IPS-18c (cell line): Measurements from ENCODE around the gene MCF2L.

Experiments
- H3K4me3 ChIP-seq: 2 replicates; pipeline ENCODE4 v1.7.0; 2013; ENCODE audit warnings: low read depth, mild to moderate bottlenecking, low read length, moderate library complexity; ENCODE audit not compliant: insufficient read depth
- H3K9me3 ChIP-seq: one replicate; pipeline ENCODE4 v1.6.1; 2013; ENCODE audit warnings: mild to moderate bottlenecking, low read length, moderate library complexity; ENCODE audit not compliant: control insufficient read depth, insufficient read depth

MCF2L gene

DNA sequence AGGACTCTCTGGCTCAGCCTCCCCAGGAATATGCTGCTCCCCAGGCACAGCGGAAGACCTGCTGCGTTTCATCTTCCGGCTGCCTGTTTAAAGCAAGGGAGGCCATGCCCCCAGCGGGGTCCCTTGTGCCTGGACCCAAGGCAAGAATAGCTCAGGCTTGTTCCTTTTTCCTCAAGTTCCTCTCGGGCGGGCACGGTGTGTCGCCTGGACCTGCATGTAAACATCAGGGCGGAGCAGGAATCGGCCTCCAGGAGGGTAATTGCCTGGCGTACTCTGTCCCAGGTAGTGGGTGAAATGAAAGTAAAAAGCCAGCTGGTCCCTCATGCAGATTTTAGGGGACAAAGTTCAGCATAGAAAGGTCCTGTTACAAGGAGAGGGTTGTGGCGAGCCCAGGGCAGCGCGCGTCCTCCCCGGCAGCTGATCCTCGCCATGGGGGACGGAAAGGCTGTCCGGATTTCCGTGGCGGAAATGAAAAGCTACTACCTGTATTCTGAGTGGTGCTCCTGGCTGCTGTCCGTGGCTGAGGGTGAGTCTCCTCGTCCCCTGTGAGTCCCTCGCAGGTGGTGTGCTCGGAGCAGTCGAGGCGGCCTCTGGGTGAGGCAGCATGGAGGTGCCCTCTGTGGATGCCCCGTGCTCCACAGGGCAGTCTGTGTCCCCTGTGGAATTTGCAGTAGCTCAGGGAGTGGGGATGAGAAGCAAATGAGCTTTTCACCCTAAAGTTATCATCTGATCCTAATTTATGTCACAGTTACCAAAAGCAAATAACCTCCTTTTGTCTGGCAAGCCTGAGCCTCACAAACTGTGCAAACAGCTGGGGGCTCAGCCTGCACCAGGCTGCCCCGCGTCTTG is 16.2 kb downstream of the MCF2L start:
- H3K9me3 ChIP-seq, result peaks cover 3% of the 10 kb centered on the region
- H3K4me3 ChIP-seq, result no peak overlapping the region

DNA sequence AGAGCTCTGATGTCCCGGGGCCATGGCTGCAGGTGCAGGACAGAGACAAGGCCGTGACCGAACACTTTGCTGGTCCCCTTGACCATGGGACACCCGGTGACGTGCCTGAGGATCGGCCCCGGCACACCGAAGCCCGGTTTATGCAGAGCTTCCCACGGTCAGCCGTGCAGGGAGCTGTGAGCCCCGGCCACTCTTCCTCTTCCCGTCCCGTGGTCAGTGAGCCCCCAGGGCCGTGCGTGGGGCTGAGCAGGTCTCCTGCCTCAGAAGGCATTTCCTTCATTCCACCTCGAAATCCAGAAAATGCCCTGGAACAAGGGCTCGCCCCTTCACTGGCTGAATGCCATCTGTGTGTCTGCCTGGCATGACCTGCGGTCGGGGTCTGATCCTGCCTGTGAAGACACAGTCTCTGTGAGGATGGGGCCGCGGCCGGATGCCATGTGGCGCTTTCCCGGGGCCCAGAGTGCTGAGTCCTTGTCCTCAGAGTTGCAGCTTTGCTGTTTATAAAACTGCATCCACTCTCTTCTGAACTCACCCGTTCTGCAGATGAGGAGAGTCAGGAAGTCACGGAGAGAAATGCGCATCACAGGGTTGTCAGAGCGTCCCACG is 16.9 kb downstream of the MCF2L start:
- H3K9me3 ChIP-seq, result peaks cover 3% of the 10 kb centered on the region

DNA sequence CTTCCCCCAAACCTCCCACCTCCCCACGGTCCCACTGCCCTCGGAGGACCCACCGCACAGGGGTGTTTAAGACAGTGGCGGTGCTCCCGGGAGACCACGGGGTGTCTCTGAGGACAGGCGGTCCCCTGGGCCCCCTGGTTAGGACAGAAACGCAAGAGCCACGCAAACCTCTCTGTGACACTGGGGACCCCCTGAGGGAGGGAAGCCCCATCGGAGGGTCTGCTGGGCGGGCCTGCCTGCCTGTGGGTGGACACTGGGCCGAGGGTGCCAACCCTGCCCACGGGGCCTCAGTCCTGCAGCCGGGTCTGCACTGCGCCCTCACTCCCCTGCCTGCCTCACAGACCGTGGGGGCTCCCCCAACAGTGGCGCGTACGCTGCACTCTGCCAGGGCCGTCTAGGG is 17.5 kb downstream of the MCF2L start:
- peaks cover 3% of the 10 kb centered on the region for H3K9me3 ChIP-seq
- no peak overlapping the region for H3K4me3 ChIP-seq

More for the DNA sequence above, 16.9 kb downstream of the MCF2L start:
- H3K4me3 ChIP-seq, result no peak overlapping the region

DNA sequence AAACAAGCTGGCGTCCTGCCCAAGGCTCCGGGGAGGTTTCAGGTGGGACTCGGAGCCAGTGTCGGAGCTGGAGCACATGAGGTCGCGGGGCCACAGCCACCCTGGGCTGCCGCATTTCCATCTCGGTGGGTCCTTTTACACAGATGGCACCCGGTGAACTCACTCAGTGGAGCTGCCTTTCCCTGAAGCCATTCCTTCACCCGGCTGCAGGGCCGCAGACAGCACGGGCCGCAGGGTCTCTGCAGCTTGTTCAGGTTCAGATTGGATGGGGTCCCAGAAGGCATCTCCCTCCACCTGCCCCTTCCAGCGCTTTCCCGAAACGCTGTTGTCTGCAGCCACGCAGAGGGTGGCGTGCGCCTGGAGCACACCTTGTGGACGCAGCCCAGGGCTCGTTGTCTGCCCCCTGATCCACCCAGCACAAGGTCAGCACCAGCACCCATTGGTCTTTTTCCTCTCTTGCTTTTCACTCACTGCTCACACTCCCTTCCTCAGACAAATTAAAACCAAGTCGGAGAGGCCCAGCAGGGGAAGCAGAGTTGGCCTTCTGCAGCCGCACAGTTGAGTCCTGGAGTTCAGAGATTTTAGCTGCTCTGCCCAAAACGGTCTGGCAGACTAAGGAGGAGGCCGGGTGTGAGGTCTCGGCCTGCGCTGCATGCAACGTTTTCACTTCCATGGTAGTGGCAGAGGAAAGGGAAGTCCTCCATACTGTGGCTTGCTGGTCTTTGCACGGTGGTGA is 18.1 kb downstream of the MCF2L start:
- Histone ChIP-seq H3K9me3 (peaks cover 3% of the 10 kb centered on the region), H3K4me3 (no peak overlapping the region)

DNA sequence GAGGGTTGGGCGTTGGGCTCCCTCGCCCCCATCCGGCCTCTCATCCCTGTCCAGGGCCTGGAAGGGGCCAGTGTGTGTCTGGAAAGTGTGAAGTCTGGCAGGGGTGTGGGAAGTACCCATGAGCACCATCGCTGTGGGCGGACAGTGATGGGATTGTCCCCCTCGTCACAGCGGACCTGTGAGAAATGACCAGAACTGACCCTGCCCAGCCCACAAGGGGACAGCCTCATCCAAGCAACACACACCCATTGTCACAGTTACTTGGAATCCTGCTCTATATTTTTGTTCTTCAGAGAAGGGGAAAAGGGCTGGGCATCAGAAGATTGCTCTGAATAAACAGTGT is 18.6 kb downstream of the MCF2L start:
- Histone ChIP-seq H3K9me3 (peaks cover 3% of the 10 kb centered on the region), H3K4me3 (no peak overlapping the region)

DNA sequence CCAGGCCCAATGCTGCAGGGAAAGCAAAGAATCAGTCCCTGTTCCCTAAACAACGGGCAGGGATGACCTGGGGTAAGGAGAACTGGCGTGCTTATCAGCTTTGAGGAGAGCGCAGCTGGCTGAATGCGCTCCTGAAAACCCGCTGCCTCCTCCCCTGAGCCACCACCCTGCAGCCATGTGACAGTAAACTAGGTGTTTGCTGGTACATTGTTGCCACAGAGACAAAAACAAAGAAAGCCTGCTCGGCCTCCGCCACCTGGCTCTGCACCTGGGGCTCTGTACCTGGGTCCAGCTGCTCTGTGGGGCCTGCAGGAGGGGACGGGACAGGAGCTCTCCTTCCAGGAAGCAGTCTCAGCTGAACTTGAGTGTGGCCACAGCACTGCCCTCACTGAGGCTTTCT is 21.8 kb downstream of the MCF2L start:
- Histone ChIP-seq H3K9me3 (peaks cover 3% of the 10 kb centered on the region), H3K4me3 (no peak overlapping the region)

DNA sequence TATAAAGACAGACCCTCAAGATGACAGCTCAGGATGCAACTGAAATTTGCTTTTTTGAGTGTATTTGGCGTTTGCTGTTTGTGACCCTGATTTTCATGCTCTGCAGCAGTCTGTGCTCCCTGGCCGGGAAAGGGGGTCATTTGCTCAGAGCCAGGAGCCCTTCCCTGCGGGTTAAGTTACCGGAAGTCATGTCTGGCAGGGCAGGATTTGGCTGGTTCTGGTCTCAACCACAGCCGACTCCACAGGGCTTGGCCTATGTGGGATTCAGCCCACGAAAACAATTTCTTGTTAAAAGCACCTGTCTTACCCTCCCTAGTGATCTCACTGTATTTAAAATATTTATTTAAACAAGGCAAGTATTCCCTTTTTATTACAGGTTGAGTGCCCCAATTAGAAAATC is 22.6 kb downstream of the MCF2L start:
- no peak overlapping the region for H3K4me3 ChIP-seq
- peaks cover 3% of the 10 kb centered on the region for H3K9me3 ChIP-seq

DNA sequence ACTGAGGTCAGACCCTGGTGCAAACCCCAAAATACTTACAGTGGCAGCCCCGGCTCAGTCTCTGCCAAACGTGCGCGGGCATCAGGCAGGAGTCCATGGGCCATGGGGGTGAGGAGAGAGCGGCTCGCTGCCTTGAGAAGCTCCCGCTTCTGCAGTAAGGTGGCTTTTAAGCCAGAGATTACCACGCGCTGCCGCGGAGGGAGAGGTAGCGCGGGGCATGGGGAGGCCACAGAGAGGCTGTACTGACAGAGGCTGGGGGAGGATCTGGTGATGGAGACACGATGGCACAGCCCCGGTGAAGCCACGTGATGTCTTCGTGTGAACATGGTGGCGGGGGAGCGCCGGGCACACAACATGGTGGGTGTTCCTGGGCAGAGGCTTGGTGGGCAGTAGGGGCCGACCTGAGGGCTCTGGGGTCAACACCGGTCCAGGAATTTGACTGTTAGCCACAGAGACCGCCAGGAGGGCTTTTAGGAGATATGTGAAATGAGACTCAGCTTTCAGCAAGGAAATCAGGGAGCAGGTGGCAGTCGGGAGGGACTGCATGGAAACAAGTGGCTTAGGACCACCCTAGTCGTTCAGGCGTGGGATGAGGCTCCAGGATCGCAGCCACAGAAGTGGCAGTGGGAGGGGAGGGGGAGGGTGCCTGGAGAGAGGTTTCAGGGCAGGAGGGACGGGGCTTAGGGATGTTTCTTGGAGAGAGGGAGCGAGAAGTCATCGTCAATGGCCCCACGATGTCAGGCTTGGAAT is 24.1 kb downstream of the MCF2L start:
- no peak overlapping the region for H3K4me3 ChIP-seq
- H3K9me3 ChIP-seq, result peaks cover 3% of the 10 kb centered on the region

DNA sequence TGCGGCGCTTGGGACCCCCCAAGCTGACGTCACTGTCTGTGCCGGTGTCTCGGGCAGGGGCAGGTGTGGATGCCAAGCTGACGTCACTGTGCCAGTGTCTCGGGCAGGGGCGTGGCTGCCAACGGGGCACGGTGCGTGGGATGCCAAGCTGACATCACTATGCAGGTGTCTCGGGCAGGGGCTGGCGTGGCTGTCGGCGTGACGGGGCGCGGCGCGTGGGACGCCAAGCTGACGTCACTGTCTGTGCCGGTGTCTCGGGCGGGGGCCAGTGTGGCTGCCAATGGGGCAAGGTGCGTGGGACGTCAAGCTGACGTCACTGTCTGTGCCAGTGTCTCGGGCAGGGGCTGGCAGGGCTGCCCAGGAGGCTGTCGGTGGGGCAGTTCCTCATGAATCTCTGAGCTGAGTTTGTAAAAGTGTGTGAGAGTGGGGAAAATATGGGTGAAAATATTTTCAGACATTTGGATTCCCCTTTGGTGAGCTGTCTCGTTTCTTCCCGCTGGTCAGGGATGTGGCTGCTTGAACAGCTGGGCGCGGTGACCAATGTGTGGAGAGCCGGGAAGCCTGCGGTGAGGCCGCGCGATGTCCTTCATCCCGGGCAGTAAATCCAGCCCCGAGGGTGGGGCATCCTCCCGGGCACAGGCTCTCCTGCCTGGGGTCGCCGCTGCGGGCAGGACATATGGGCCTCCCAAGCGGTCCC is 25.2 kb downstream of the MCF2L start:
- Histone ChIP-seq H3K9me3 (peaks cover 3% of the 10 kb centered on the region), H3K4me3 (no peak overlapping the region)

DNA sequence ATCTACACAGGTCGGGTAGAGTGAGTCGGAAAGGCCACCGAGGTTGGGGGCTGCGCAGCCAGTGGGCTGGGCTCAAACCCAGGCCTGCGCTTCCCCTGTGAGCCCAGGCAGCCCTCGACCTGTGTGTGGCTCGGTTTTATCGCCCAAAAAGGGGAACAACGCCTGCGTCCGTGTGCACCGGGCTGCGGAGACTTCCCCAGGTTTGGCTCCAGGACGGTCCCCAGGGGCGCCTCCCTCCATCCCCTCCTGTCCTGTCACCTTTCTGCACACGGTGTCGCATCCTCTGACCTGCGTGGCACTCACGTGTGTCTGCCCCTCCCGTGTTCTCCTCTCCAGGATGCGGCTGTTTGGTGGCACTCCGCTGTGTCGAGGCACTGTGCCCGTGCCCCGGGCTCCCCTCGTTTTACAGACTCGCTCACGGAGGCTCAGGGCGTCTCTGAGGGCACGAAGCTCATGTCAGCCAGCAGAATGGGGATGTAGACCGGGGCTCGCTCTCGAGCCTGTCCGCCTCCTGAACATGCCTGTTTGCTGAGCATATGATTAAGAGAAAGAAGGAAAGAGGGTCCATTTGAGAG is 25.9 kb downstream of the MCF2L start:
- Histone ChIP-seq H3K9me3 (no peaks in the 10 kb centered on the region), H3K4me3 (no peak overlapping the region)

DNA sequence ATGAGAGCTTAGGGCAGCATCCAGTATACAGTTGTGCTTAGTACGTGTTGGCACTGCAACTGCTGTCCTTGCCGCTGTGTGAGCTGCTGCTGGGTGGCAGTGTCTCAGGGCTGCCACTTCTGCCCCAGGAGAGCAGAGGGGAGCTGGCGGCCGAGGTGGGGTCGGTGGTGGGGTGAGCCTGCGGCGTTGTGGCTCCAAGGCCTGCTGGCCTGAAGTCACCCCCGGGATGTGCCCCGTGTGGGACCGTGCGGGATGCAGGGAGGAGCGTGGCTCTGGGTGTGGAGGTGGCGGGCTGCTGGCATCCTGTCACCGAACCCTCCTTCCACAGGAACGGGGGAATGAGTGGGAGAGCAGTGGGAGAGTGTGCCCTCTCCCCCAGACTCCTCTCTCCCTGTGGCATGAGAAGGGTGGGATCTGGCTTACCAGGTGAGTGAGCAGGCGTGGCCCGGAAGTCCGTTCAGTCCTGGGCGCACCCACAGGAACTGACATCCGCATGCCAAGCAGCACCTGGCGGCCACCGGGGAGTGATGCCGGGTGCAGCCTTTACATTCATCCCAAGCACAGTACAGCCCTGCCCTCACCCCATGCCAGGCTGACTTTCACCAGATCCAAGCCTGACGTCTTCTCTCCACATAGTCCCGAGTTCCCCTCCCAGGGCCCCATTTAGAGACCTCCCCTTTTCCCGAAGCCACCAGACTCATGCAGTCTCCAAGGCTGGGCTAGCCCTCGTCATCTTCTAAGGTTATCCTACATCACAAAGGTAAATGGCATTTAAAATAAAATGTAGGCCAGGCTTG is 26.6 kb downstream of the MCF2L start:
- H3K4me3 ChIP-seq, result no peak overlapping the region
- no peaks in the 10 kb centered on the region for H3K9me3 ChIP-seq

DNA sequence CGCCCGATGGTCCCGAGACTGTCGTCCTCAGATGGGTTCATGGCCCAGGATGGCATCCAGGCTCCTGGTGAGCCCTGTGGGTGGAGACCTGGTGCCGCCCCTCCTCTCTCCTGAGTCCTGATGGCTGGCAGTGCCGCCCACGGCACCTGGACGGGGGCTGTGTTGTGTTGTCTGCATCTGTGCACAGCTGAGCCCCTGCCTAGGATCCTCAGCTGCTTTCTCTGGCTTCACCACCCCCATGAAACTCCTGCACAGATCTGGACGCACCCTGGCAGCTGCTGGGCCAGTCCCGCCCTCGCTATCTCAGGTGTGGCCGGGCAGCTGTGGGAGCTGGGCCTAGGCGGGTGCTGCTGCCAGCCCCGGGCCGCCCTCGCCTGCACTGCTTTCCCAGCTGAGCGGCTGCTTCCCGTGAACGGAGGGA is 27.7 kb downstream of the MCF2L start:
- Histone ChIP-seq H3K9me3 (no peaks in the 10 kb centered on the region), H3K4me3 (no peak overlapping the region)

DNA sequence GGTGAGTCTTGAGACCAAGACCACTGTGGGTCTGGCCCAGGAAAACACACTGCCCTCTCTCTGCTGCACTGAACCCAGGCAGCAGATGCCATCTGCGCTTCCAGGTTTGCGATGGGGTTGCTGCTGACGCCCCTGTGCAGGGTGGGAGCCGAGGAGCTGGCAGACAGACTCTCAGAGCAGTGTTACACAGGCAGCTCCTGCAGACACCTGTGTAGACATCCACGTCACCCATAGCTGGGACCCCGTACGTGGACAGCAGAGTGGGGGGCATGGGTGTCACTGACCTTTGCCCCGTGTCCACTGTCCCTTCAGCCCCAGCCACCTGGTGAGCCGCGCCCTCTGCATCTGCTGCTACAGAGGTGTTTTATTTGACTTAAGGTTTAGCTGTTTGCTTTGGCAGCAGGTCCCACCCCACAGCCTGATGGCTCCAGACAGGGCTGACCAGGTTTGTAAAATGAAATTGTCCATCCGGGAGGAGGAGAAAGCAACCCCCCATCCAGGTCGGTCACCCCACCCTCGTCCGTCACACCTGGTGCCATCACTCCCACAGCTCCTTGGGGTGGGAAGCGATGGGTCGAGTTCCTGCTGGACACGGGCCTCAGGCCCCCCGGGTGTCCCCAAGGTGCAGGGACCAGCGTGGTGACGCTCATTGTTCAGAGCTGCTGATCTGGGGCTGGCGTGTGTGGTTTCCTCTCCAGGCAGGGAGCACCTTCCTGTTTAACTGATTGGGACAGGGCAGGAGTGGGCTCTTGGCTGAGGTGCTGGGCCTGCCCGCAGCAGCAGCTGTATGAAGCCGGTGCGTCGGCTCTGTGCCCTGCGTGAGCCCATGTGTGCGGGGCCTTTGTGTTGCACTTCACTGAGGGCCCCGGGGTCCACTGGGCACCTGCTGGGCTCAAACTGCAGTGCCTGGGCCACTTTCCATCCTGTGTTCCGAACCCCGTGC is 28.4 kb downstream of the MCF2L start:
- no peaks in the 10 kb centered on the region for H3K9me3 ChIP-seq
- H3K4me3 ChIP-seq, result no peak overlapping the region

DNA sequence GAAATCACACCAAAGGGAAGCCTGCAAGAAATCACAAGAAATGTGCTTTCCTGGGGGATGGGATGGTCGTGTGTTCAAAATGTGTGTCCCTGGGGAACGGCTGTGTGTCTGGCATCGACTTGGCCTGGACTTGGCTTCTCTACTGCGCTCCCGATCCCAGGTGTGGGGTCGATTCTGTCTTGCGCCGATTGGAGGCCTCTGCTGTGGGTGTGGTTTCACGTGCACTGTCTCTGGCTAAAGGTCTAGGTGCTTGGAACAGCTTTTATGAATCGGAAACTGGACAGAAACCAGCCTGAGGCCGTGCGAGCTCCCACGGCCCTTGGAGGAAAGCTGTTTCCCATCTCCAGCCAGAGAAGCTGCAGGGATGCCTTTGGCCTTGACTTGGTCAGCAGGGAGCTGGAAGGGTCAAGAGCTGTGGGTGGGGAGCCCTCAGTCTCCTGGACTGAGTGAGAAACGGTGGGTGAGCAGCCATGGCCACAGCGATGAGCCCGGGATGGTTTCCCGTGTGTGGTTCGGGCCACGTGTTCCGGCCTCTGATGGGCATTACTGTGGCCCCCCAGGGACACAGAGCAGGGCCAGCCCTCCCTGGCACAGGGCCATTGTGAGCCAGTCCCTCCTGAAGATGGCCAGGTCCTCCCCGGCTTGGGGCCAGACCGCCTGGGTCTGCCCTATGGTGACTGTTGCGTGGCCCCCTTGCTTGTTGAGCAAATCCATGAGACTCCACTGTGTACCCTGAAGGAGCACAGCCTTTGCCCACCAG is 29.7 kb downstream of the MCF2L start:
- Histone ChIP-seq H3K9me3 (no peaks in the 10 kb centered on the region), H3K4me3 (no peak overlapping the region)
